ENCODE data around the gene TEX13D. TPM values are rescaled to one million over a fixed set of nuclear protein-coding genes. Genes with fewer than 3 reads are reported as not detected.
"Not testable (repeated sequence)": the region's sequence is repeated elsewhere in the genome, so short reads cannot be mapped to it uniquely, and the experiment has no call there.

The TEX13D gene
- total and polyA plus RNA-seq, 2 experiments from 2014 or later, result 0.11 TPM; not detected in 1

GRCh38 chrX:124333862-124334261, 1.4 kb downstream of the TEX13D start:
- H3K9me2 ChIP-seq (ENCODE audit: insufficient read depth), result no peaks in the 10 kb centered on the region
- H3F3A ChIP-seq (ENCODE audit: insufficient read depth), result no peaks in the 10 kb centered on the region
- H3K4me3 ChIP-seq, result no peak overlapping the region
- no peaks in the 10 kb centered on the region for H3K36me3 ChIP-seq (ENCODE audit: low read depth)
- DNase-seq, result no peak
- H3K27ac ChIP-seq, result no peak overlapping the region
- H3K9me3 ChIP-seq (ENCODE audit: low read depth), result no peaks in the 10 kb centered on the region
- 53 to 63% methylated on average over 5 to 6 of the region's 6 CpGs for WGBS, 2 experiments (ENCODE audit: low coverage in 1 of 2, low lambda C conversion rate in 2 of 2, missing lambda C conversion rate in 2 of 2)
- no peak for TF ChIP-seq EZH2 (IDR thresholded peaks at IDR 0.05; ENCODE audit: insufficient read depth, poor library complexity, severe bottlenecking)
- no peak for TF ChIP-seq EZH2phosphoT487 (IDR thresholded peaks at IDR 0.05; ENCODE audit: insufficient read depth, low read depth)
- H3K27me3 ChIP-seq (replicated peaks; ENCODE audit: insufficient read depth), result no peaks in the 10 kb centered on the region
- no peaks in the 10 kb centered on the region for H3K79me2 ChIP-seq (ENCODE audit: insufficient read depth)
- H4K20me1 ChIP-seq (ENCODE audit: insufficient read depth), result no peaks in the 10 kb centered on the region
- no peak overlapping the region for H3K4me2 ChIP-seq (ENCODE audit: unreplicated experiment)
- in situ Hi-C loops (cut with MboI), result no loop called here
- no peak overlapping the region for H2AFZ ChIP-seq
- H3K4me1 ChIP-seq (ENCODE audit: insufficient read depth), result no peaks in the 10 kb centered on the region
- H3K9ac ChIP-seq, result no peak overlapping the region

- H3K9me2 ChIP-seq (ENCODE audit: insufficient read depth); H3K4me3 ChIP-seq; H3K4me1 ChIP-seq (ENCODE audit: insufficient read depth); H4K20me1 ChIP-seq (ENCODE audit: insufficient read depth); H3K9me3 ChIP-seq (ENCODE audit: low read depth); H3K9ac ChIP-seq; H3F3A ChIP-seq (ENCODE audit: insufficient read depth); H3K79me2 ChIP-seq (ENCODE audit: insufficient read depth); DNase-seq; H3K36me3 ChIP-seq (ENCODE audit: low read depth); H2AFZ ChIP-seq; in situ Hi-C loops (cut with MboI); H3K27me3 ChIP-seq (replicated peaks; ENCODE audit: insufficient read depth); H3K4me2 ChIP-seq (ENCODE audit: unreplicated experiment); H3K27ac ChIP-seq: not testable (repeated sequence)
- 34% methylated on average over 2 of the region's 2 CpGs; no CpG with 5 or more reads in 1 of the 2 experiments for WGBS, 2 experiments (ENCODE audit: low coverage in 1 of 2, low lambda C conversion rate in 2 of 2, missing lambda C conversion rate in 2 of 2)
Measured at GRCh38 chrX:124334555-124334954, 2.1 kb downstream of the TEX13D start.

GRCh38 chrX:124335598-124335997, 3.1 kb downstream of the TEX13D start:
- H3K4me1 ChIP-seq (ENCODE audit: insufficient read depth), result no peaks in the 10 kb centered on the region
- H3K79me2 ChIP-seq (ENCODE audit: insufficient read depth), result no peaks in the 10 kb centered on the region
- 0 to 7% methylated on average over 1 of the region's 1 CpG for WGBS, 2 experiments (ENCODE audit: low coverage in 1 of 2, low lambda C conversion rate in 2 of 2, missing lambda C conversion rate in 2 of 2)
- H2AFZ ChIP-seq, result no peak overlapping the region
- no peaks in the 10 kb centered on the region for H3F3A ChIP-seq (ENCODE audit: insufficient read depth)
- no peak for TF ChIP-seq EZH2phosphoT487 (IDR thresholded peaks at IDR 0.05; ENCODE audit: insufficient read depth, low read depth)
- no peak for TF ChIP-seq EZH2 (IDR thresholded peaks at IDR 0.05; ENCODE audit: insufficient read depth, poor library complexity, severe bottlenecking)
- no peak overlapping the region for H3K4me2 ChIP-seq (ENCODE audit: unreplicated experiment)
- H3K9me2 ChIP-seq (ENCODE audit: insufficient read depth), result no peaks in the 10 kb centered on the region
- in situ Hi-C loops (cut with MboI), result no loop called here
- no peaks in the 10 kb centered on the region for H3K9me3 ChIP-seq (ENCODE audit: low read depth)
- H3K9ac ChIP-seq, result no peak overlapping the region
- no peaks in the 10 kb centered on the region for H3K27me3 ChIP-seq (replicated peaks; ENCODE audit: insufficient read depth)
- H3K36me3 ChIP-seq (ENCODE audit: low read depth), result no peaks in the 10 kb centered on the region
- no peaks in the 10 kb centered on the region for H4K20me1 ChIP-seq (ENCODE audit: insufficient read depth)
- H3K27ac ChIP-seq, result no peak overlapping the region
- DNase-seq, result no peak
- H3K4me3 ChIP-seq, result no peak overlapping the region

DNA sequence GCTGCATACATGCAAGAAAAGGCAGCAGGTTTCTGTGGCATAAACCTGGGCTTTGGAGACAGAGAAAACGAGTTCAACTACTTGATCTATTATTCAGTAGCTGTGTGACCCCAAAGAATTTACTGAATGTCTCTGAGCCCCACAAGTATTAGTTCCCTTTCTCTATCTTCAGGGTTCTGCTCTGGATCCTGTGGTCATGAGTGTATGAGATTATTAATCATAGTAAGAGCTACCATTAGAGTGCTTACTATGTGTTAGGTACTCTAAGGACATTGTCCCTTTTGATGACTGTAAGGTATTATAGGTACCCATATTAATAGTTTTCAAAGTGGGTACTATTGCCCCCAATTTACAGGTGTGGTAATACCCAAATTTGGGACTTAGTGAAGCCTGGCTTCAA, 5.5 kb downstream of the TEX13D start:
- Histone ChIP-seq H2AFZ (no peak overlapping the region), H3K27ac (no peak overlapping the region), H3K4me2 (ENCODE audit: unreplicated experiment) (no peak overlapping the region), H3K9me2 (ENCODE audit: insufficient read depth) (no peaks in the 10 kb centered on the region), H4K20me1 (ENCODE audit: insufficient read depth) (no peaks in the 10 kb centered on the region), H3K79me2 (ENCODE audit: insufficient read depth) (no peaks in the 10 kb centered on the region), H3K27me3 (replicated peaks; ENCODE audit: insufficient read depth) (no peaks in the 10 kb centered on the region), H3K4me1 (ENCODE audit: insufficient read depth) (no peaks in the 10 kb centered on the region), H3F3A (ENCODE audit: insufficient read depth) (no peaks in the 10 kb centered on the region), H3K9ac (no peak overlapping the region), H3K9me3 (ENCODE audit: low read depth) (no peaks in the 10 kb centered on the region), H3K36me3 (ENCODE audit: low read depth) (no peaks in the 10 kb centered on the region), H3K4me3 (no peak overlapping the region)
- in situ Hi-C loops (cut with MboI), result no loop called here
- 0% methylated on average over 1 of the region's 1 CpG for WGBS, 2 experiments (ENCODE audit: low coverage in 1 of 2, low lambda C conversion rate in 2 of 2, missing lambda C conversion rate in 2 of 2)
- no peak for TF ChIP-seq EZH2phosphoT487 (IDR thresholded peaks at IDR 0.05; ENCODE audit: insufficient read depth, low read depth)
- no peak for TF ChIP-seq EZH2 (IDR thresholded peaks at IDR 0.05; ENCODE audit: insufficient read depth, poor library complexity, severe bottlenecking)
- DNase-seq, result no peak
